Measurements from ENCODE around the gene PIKFYVE. TPM values are rescaled to one million over a fixed set of nuclear protein-coding genes. Genes with fewer than 3 reads are reported as not detected.

The PIKFYVE gene
- total and polyA plus RNA-seq, 2 experiments from 2014 or later: 4.8 to 19.7 TPM

- Histone ChIP-seq H3K9ac (no peak overlapping the region), H3K36me3 (ENCODE audit: low read depth) (no peaks in the 10 kb centered on the region), H3K27ac (no peak overlapping the region), H3K9me3 (ENCODE audit: low read depth) (no peaks in the 10 kb centered on the region), H4K20me1 (ENCODE audit: insufficient read depth) (no peaks in the 10 kb centered on the region), H3K27me3 (replicated peaks; ENCODE audit: insufficient read depth) (peaks cover 29% of the 10 kb centered on the region; the same call in 1 of the 2 replicates), H3K4me2 (ENCODE audit: unreplicated experiment) (no peak overlapping the region), H3K4me3 (no peak overlapping the region), H3K9me2 (ENCODE audit: insufficient read depth) (no peaks in the 10 kb centered on the region), H3K4me1 (ENCODE audit: insufficient read depth) (peaks cover 15% of the 10 kb centered on the region), H2AFZ (no peak overlapping the region), H3F3A (ENCODE audit: insufficient read depth) (peaks cover 29% of the 10 kb centered on the region), H3K79me2 (ENCODE audit: insufficient read depth) (no peaks in the 10 kb centered on the region)
- in situ Hi-C loops (cut with MboI): no loop called here
- WGBS, 2 experiments (ENCODE audit: low coverage in 1 of 2, low lambda C conversion rate in 2 of 2, missing lambda C conversion rate in 2 of 2): 0 to 1% methylated on average over 2 of the region's 2 CpGs
- peak; percentile 82 for DNase-seq
- TF ChIP-seq EZH2phosphoT487 (IDR thresholded peaks at IDR 0.05; ENCODE audit: insufficient read depth, low read depth): 0 out of 2 replicates have a peak, but pooled peaks have one; percentile 52
- TF ChIP-seq EZH2 (IDR thresholded peaks at IDR 0.05; ENCODE audit: insufficient read depth, poor library complexity, severe bottlenecking): no peak
Measured at GRCh38 chr2:208363485-208363884, 97.4 kb downstream of the PIKFYVE start.

GRCh38 chr2:208366215-208367127, 100.4 kb downstream of the PIKFYVE start:
- TF ChIP-seq EZH2 (IDR thresholded peaks at IDR 0.05; ENCODE audit: insufficient read depth, poor library complexity, severe bottlenecking) (no peak), EZH2phosphoT487 (IDR thresholded peaks at IDR 0.05; ENCODE audit: insufficient read depth, low read depth) (no peak)
- Histone ChIP-seq H3K4me1 (ENCODE audit: insufficient read depth) (peaks cover 32% of the 10 kb centered on the region), H3K4me2 (ENCODE audit: unreplicated experiment) (no peak overlapping the region), H3K36me3 (ENCODE audit: low read depth) (no peaks in the 10 kb centered on the region), H4K20me1 (ENCODE audit: insufficient read depth) (no peaks in the 10 kb centered on the region), H3K9ac (no peak overlapping the region), H3K9me3 (ENCODE audit: low read depth) (no peaks in the 10 kb centered on the region), H3K27me3 (replicated peaks; ENCODE audit: insufficient read depth) (peaks cover 30% of the 10 kb centered on the region; the same call in 1 of the 2 replicates), H3K4me3 (no peak overlapping the region), H3F3A (ENCODE audit: insufficient read depth) (peaks cover 31% of the 10 kb centered on the region), H2AFZ (no peak overlapping the region), H3K9me2 (ENCODE audit: insufficient read depth) (no peaks in the 10 kb centered on the region), H3K79me2 (ENCODE audit: insufficient read depth) (no peaks in the 10 kb centered on the region), H3K27ac (no peak overlapping the region)
- in situ Hi-C loops (cut with MboI): no loop called here
- DNase-seq: no peak
- WGBS, 2 experiments (ENCODE audit: low coverage in 1 of 2, low lambda C conversion rate in 2 of 2, missing lambda C conversion rate in 2 of 2): 73 to 81% methylated on average over 4 of the region's 4 CpGs

- in situ Hi-C loops (cut with MboI): no loop called here
- H3K4me1 ChIP-seq (ENCODE audit: insufficient read depth): peaks cover 18% of the 10 kb centered on the region
- no peak overlapping the region for H3K27ac ChIP-seq
- no peaks in the 10 kb centered on the region for H3K9me3 ChIP-seq (ENCODE audit: low read depth)
- no peak overlapping the region for H3K4me3 ChIP-seq
- H3K9me2 ChIP-seq (ENCODE audit: insufficient read depth): no peaks in the 10 kb centered on the region
- WGBS, 2 experiments (ENCODE audit: low coverage in 1 of 2, low lambda C conversion rate in 2 of 2, missing lambda C conversion rate in 2 of 2): 90 to 100% methylated on average over 2 of the region's 2 CpGs
- H3K4me2 ChIP-seq (ENCODE audit: unreplicated experiment): no peak overlapping the region
- peaks cover 8% of the 10 kb centered on the region for H3F3A ChIP-seq (ENCODE audit: insufficient read depth)
- no peak overlapping the region for H3K9ac ChIP-seq
- no peaks in the 10 kb centered on the region for H3K79me2 ChIP-seq (ENCODE audit: insufficient read depth)
- no peaks in the 10 kb centered on the region for H3K36me3 ChIP-seq (ENCODE audit: low read depth)
- TF ChIP-seq EZH2 (IDR thresholded peaks at IDR 0.05; ENCODE audit: insufficient read depth, poor library complexity, severe bottlenecking) (no peak), EZH2phosphoT487 (IDR thresholded peaks at IDR 0.05; ENCODE audit: insufficient read depth, low read depth) (no peak)
- no peak for DNase-seq
- H4K20me1 ChIP-seq (ENCODE audit: insufficient read depth): no peaks in the 10 kb centered on the region
- H2AFZ ChIP-seq: no peak overlapping the region
- peaks cover 26% of the 10 kb centered on the region; the same call in 1 of the 2 replicates for H3K27me3 ChIP-seq (replicated peaks; ENCODE audit: insufficient read depth)
Measured at GRCh38 chr2:208369091-208369490, 103.0 kb downstream of the PIKFYVE start.

GRCh38 chr2:208370881-208371633, 105.0 kb downstream of the PIKFYVE start:
- no peak overlapping the region for H3K27ac ChIP-seq
- H3K9ac ChIP-seq: no peak overlapping the region
- TF ChIP-seq EZH2phosphoT487 (IDR thresholded peaks at IDR 0.05; ENCODE audit: insufficient read depth, low read depth): no peak
- TF ChIP-seq EZH2 (IDR thresholded peaks at IDR 0.05; ENCODE audit: insufficient read depth, poor library complexity, severe bottlenecking): no peak
- H4K20me1 ChIP-seq (ENCODE audit: insufficient read depth): no peaks in the 10 kb centered on the region
- no peak overlapping the region for H2AFZ ChIP-seq
- in situ Hi-C loops (cut with MboI): no loop called here
- H3K27me3 ChIP-seq (replicated peaks; ENCODE audit: insufficient read depth): peaks cover 33% of the 10 kb centered on the region
- no peaks in the 10 kb centered on the region for H3K79me2 ChIP-seq (ENCODE audit: insufficient read depth)
- no peak overlapping the region for H3K4me2 ChIP-seq (ENCODE audit: unreplicated experiment)
- DNase-seq: peak; percentile 26
- 75 to 79% methylated on average over 8 of the region's 8 CpGs for WGBS, 2 experiments (ENCODE audit: low coverage in 1 of 2, low lambda C conversion rate in 2 of 2, missing lambda C conversion rate in 2 of 2)
- H3K4me3 ChIP-seq: no peak overlapping the region
- no peaks in the 10 kb centered on the region for H3K9me2 ChIP-seq (ENCODE audit: insufficient read depth)
- H3F3A ChIP-seq (ENCODE audit: insufficient read depth): 0 out of 2 replicates have a peak, but pooled peaks cover 4% of the 10 kb centered on the region
- H3K4me1 ChIP-seq (ENCODE audit: insufficient read depth): peaks cover 16% of the 10 kb centered on the region
- no peaks in the 10 kb centered on the region for H3K9me3 ChIP-seq (ENCODE audit: low read depth)
- H3K36me3 ChIP-seq (ENCODE audit: low read depth): no peaks in the 10 kb centered on the region

All from GM23248 (cell line).